Breast epithelium (tissue), 4 donors: ENCODE measurements around the gene CELA1. TPM values are rescaled to one million over a fixed set of nuclear protein-coding genes. Genes with fewer than 3 reads are reported as not detected.
"Not testable (repeated sequence)": the region's sequence is repeated elsewhere in the genome, so short reads cannot be mapped to it uniquely, and the experiment has no call there.

Source experiments
- DNase-seq, 2 donors: peaks; one replicate each; pipeline ENCODE4 v3.0.0-alpha.2; 2019; ENCODE audit warnings: low spot score in 2 of 2
- H3K27ac ChIP-seq, 2 donors: fragments of 200-600 bp; sonication (generic) in 1 of 2; one replicate each; pipeline ENCODE4 v1.5.1; 2016 to 2019; ENCODE audit warnings: mild to moderate bottlenecking in 1 of 2
- H3K27me3 ChIP-seq, 2 donors: fragments of 200-600 bp; sonication (generic) in 1 of 2; one replicate each; pipeline versions ENCODE4 v1.5.1 to v1.6.0; 2017 to 2019; ENCODE audit warnings: control low read depth in 1 of 2, mild to moderate bottlenecking in 1 of 2
- H3K36me3 ChIP-seq: fragments of 200-600 bp; one replicate; pipeline ENCODE4 v1.5.1; 2019
- H3K4me1 ChIP-seq, 2 donors: fragments of 200-600 bp; sonication (generic); one replicate each; pipeline ENCODE4 v1.5.1; 2016 to 2019; ENCODE audit warnings: control low read depth in 1 of 2
- H3K4me3 ChIP-seq, 3 donors: fragments of 200-600 bp; sonication (generic); 1 replicate in 2 of 3; 2 replicates in 1 of 3; pipeline ENCODE4 v1.5.1; 2016 to 2019; ENCODE audit warnings: mild to moderate bottlenecking in 3 of 3, moderate library complexity in 2 of 3
- H3K9me3 ChIP-seq, 2 donors: fragments of 200-600 bp; sonication (generic) in 1 of 2; one replicate each; pipeline ENCODE4 v1.5.1; 2016 to 2019; ENCODE audit warnings: control low read depth in 1 of 2
- CTCF ChIP-seq, 3 donors: fragments of 450-650 bp; IDR thresholded peaks; one replicate each; pipeline ENCODE4 v1.5.1; 2016 to 2017; ENCODE audit warnings: antibody characterized with exemption in 3 of 3, mild to moderate bottlenecking in 3 of 3, moderate library complexity in 3 of 3
- POLR2A ChIP-seq: fragments of 450-650 bp; IDR thresholded peaks from one replicate; pipeline ENCODE4 v1.6.1; 2016; ENCODE audit warnings: antibody characterized with exemption, mild to moderate bottlenecking, moderate library complexity
- POLR2AphosphoS5 ChIP-seq, 3 donors: sonication (generic); formaldehyde crosslinking; IDR thresholded peaks; one replicate each; pipeline ENCODE4 v1.6.1; 2017; ENCODE audit warnings: antibody characterized with exemption in 3 of 3
- intact Hi-C: fragments of 100-400 bp; cut with DNase I; formaldehyde crosslinking; loops from one replicate; pipeline ENCODE4 v1.15.1; 2023; ENCODE audit warnings: low total_unique reads
- total RNA-seq, 3 donors: library from RNA; depleted of rRNA; stranded (reverse); fragments of >200 nt; gene quantifications; one replicate each; pipeline ENCODE4 v1.1.0, GENCODE V29; 2016

Gene CELA1
- total RNA-seq, 3 donors from 2014 or later: not detected

GRCh38 chr12:51311389-51311788 lies 35.1 kb downstream of the CELA1 start:
- Histone ChIP-seq H3K36me3 (no peaks in the 10 kb centered on the region), H3K4me3 (no peak overlapping the region), H3K9me3 (no peaks in the 10 kb centered on the region), H3K4me1 (no peaks in the 10 kb centered on the region), H3K27ac (no peak overlapping the region), H3K27me3 (no peaks in the 10 kb centered on the region)
- TF ChIP-seq CTCF (IDR thresholded peaks at IDR 0.05) (no peak), POLR2A (no peak), POLR2AphosphoS5 (IDR thresholded peaks at IDR 0.05) (no peak)
- intact Hi-C loops: no loop called here
- DNase-seq: no peak

GRCh38 chr12:51307655-51308593 lies 38.6 kb downstream of the CELA1 start:
- intact Hi-C loops: no loop called here
- Histone ChIP-seq H3K9me3 (no peaks in the 10 kb centered on the region), H3K4me3 (no peak overlapping the region), H3K27me3 (no peaks in the 10 kb centered on the region), H3K27ac (no peak overlapping the region), H3K4me1 (no peaks in the 10 kb centered on the region), H3K36me3 (no peaks in the 10 kb centered on the region)
- TF ChIP-seq POLR2AphosphoS5 (IDR thresholded peaks at IDR 0.05) (no peak), POLR2A (no peak), CTCF (IDR thresholded peaks at IDR 0.05) (no peak)
- no peak for DNase-seq

GRCh38 chr12:51306507-51306906 lies 40.0 kb downstream of the CELA1 start:
- Histone ChIP-seq H3K36me3 (no peaks in the 10 kb centered on the region), H3K27ac (no peak overlapping the region), H3K4me1 (no peaks in the 10 kb centered on the region), H3K27me3 (no peaks in the 10 kb centered on the region), H3K4me3 (no peak overlapping the region), H3K9me3 (no peaks in the 10 kb centered on the region)
- no peak for TF ChIP-seq POLR2A
- no peak for TF ChIP-seq CTCF (IDR thresholded peaks at IDR 0.05)
- TF ChIP-seq POLR2AphosphoS5 (IDR thresholded peaks at IDR 0.05): no peak
- no peak for DNase-seq
- intact Hi-C loops: no loop called here

- intact Hi-C loops, DNase-seq: not testable (repeated sequence)
Measured at GRCh38 chr12:51300768-51301167, 45.7 kb downstream of the CELA1 start.

GRCh38 chr12:51295651-51296050 lies 50.8 kb downstream of the CELA1 start:
- Histone ChIP-seq H3K9me3 (no peaks in the 10 kb centered on the region), H3K4me1 (no peaks in the 10 kb centered on the region), H3K27me3 (no peaks in the 10 kb centered on the region), H3K36me3 (no peaks in the 10 kb centered on the region), H3K27ac (peak overlapping the region in 1 of 2 donors; percentile 66), H3K4me3 (no peak overlapping the region)
- intact Hi-C loops: no loop called here
- TF ChIP-seq POLR2AphosphoS5 (IDR thresholded peaks at IDR 0.05) (no peak), CTCF (IDR thresholded peaks at IDR 0.05) (no peak), POLR2A (no peak)
- DNase-seq: peak in 1 of 2 donors; percentile 23

More at GRCh38 chr12:51300768-51301167, 45.7 kb downstream of the CELA1 start:
- H3K27ac ChIP-seq, H3K36me3 ChIP-seq, H3K9me3 ChIP-seq, H3K27me3 ChIP-seq, H3K4me3 ChIP-seq, H3K4me1 ChIP-seq: not testable (repeated sequence)

- DNase-seq, intact Hi-C loops, H3K4me1 ChIP-seq, H3K4me3 ChIP-seq, H3K27ac ChIP-seq, H3K27me3 ChIP-seq, H3K9me3 ChIP-seq, H3K36me3 ChIP-seq: not testable (repeated sequence)
Measured at GRCh38 chr12:51294097-51294496, 52.4 kb downstream of the CELA1 start.
